Measurements from ENCODE around the gene LRP10. TPM values are rescaled to one million over a fixed set of nuclear protein-coding genes. Genes with fewer than 3 reads are reported as not detected.
A peak's percentile ranks its signal among the peaks of the same experiment; 100 is the strongest.

LRP10 gene
- total and polyA plus RNA-seq, 2 of the 4 experiments (the other 2 are of a cell fraction) = 25.1 to 118 TPM

DNA sequence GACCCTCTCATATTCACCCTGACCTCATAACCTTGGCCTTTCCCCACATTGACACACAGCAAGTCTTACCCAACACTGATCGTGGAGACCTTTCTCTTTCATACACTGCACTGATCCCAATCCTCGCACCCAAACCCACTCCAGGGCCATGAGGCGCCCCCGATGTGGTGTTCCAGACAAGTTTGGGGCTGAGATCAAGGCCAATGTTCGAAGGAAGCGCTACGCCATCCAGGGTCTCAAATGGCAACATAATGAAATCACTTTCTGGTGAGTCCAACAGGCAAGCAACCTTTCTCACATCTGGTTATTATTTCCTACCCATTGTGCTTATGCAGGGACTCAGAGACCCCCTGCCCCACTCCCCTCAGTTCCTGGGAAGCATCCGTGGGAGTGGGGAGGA lies 29.8 kb upstream of the LRP10 start:
- no peaks in the 10 kb centered on the region for H3K9me3 ChIP-seq (ENCODE audit: control insufficient read depth, insufficient read depth, low read length)
- H2BK20ac ChIP-seq (ENCODE audit: low read depth, low read length) = no peak overlapping the region
- no peak overlapping the region for H4K91ac ChIP-seq (ENCODE audit: insufficient read depth, low read depth, low read length)
- H2AK9ac ChIP-seq (replicated peaks; ENCODE audit: low read depth, low read length, poor library complexity) = peak overlapping the region; percentile 71
- H3K23ac ChIP-seq (ENCODE audit: low read depth, low read length) = peak overlapping the region; percentile 48; the same call in 1 of the 2 replicates
- H3K4ac ChIP-seq (ENCODE audit: low read depth, low read length) = no peak overlapping the region
- no peak overlapping the region for H3K9ac ChIP-seq (ENCODE audit: low read depth, low read length)
- 0 out of 2 replicates have a peak overlapping the region, but pooled peaks have one; percentile 6 for H3K14ac ChIP-seq (replicated peaks; ENCODE audit: low read depth, low read length)
- 92% methylated on average over 7 of the region's 8 CpGs; no CpG with 5 or more reads in 1 of the 2 experiments for WGBS, 2 experiments (ENCODE audit: extremely low coverage in 2 of 2, insufficient read length in 1 of 2)
- H3K79me1 ChIP-seq (ENCODE audit: low read depth in 1 of 2, low read length in 2 of 2) = peaks cover 10 to 66% of the 10 kb centered on the region in 2 experiments; a peak in 3 of 4 replicates
- no peak overlapping the region for H2AK5ac ChIP-seq (ENCODE audit: low read depth, low read length)
- H3K56ac ChIP-seq (ENCODE audit: extremely low read depth, insufficient read depth, low read length) = no peak overlapping the region
- ATAC-seq (ENCODE audit: low read depth) = no peak
- no peak overlapping the region for H2BK120ac ChIP-seq (ENCODE audit: low read depth, low read length)
- POLR2A ChIA-PET (ENCODE audit: unreplicated experiment) = no interaction called here
- intact Hi-C loops (cut with micrococcal nuclease) (no loop called here), dilution Hi-C loops (cut with HindIII; ENCODE audit: low sequenced_read_pairs, unreplicated experiment) (no loop called here), in situ Hi-C loops (cut with MboI; ENCODE audit: low sequenced_read_pairs) (loop anchor here (10.0 kb wide), 1 partner anchor 257 kb away; the partner anchor contains the start of gene DAD1)
- peaks cover 27% of the 10 kb centered on the region for H3K4me1 ChIP-seq (ENCODE audit: control insufficient read depth, insufficient read depth, low read length)
- peak overlapping the region; percentile 4; the same call in 1 of the 2 replicates for H3K27ac ChIP-seq (ENCODE audit: insufficient read depth, low read length)
- H3K36me3 ChIP-seq (ENCODE audit: control insufficient read depth, insufficient read depth, low read length) = peaks cover 71% of the 10 kb centered on the region
- no TSS peak for BruUV-seq (replicated peaks)
- DNase-seq = no peak
- H2BK5ac ChIP-seq (ENCODE audit: low read depth, low read length, poor library complexity, severe bottlenecking) = no peak overlapping the region
- peaks cover 60% of the 10 kb centered on the region for H4K20me1 ChIP-seq (ENCODE audit: insufficient read depth, low read length)
- H3K27me3 ChIP-seq (ENCODE audit: control insufficient read depth, insufficient read depth, low read length) = no peaks in the 10 kb centered on the region
- peak overlapping the region; percentile 60 for H2AFZ ChIP-seq (replicated peaks; ENCODE audit: low read length, poor library complexity)
- H3K4me3 ChIP-seq (ENCODE audit: insufficient read depth, low read depth, low read length) = no peak overlapping the region
- H2BK15ac ChIP-seq (ENCODE audit: low read depth, low read length) = no peak overlapping the region
- H3K18ac ChIP-seq (ENCODE audit: low read depth, low read length) = no peak overlapping the region
- H4K5ac ChIP-seq (ENCODE audit: low read depth, low read length) = no peak overlapping the region
- H4K8ac ChIP-seq (ENCODE audit: low read depth in 2 of 2, low read length in 2 of 2) = peak overlapping the region in 1 of 2 experiments; percentile 16; a peak in 1 of 4 replicates
- H3K4me2 ChIP-seq (ENCODE audit: low read depth, low read length) = no peak overlapping the region
- H3K9me1 ChIP-seq (ENCODE audit: insufficient read depth, low read length) = peaks cover 27% of the 10 kb centered on the region
- CTCF ChIA-PET = no interaction called here
- no peak for TF ChIP-seq RCOR1 (IDR thresholded peaks at IDR 0.05; ENCODE audit: insufficient replicate concordance, low read length)
- no peak for TF ChIP-seq MAZ (IDR thresholded peaks at IDR 0.05; ENCODE audit: borderline replicate concordance, low read depth, low read length)
- TF ChIP-seq, protein P1, sequence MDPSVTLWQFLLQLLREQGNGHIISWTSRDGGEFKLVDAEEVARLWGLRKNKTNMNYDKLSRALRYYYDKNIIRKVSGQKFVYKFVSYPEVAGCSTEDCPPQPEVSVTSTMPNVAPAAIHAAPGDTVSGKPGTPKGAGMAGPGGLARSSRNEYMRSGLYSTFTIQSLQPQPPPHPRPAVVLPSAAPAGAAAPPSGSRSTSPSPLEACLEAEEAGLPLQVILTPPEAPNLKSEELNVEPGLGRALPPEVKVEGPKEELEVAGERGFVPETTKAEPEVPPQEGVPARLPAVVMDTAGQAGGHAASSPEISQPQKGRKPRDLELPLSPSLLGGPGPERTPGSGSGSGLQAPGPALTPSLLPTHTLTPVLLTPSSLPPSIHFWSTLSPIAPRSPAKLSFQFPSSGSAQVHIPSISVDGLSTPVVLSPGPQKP (IDR thresholded peaks at IDR 0.05; ENCODE audit: borderline replicate concordance, low read depth, low read length) = no peak
- no peak for TF ChIP-seq MXI1 (IDR thresholded peaks at IDR 0.05; ENCODE audit: borderline replicate concordance, low read depth, low read length)
- no peak for TF ChIP-seq USF2 (IDR thresholded peaks at IDR 0.05; ENCODE audit: low read depth, low read length)
- no peak for TF ChIP-seq BHLHE40 (IDR thresholded peaks at IDR 0.05; ENCODE audit: low read depth, low read length)
- no peak for TF ChIP-seq CTCF (conservative IDR thresholded peaks at IDR 0.05; ENCODE audit: low read depth, low read length)
- TF ChIP-seq RAD21 (IDR thresholded peaks at IDR 0.05; ENCODE audit: low read length) = no peak
- no peak for TF ChIP-seq SMC3 (IDR thresholded peaks at IDR 0.05; ENCODE audit: low read depth, low read length)
- TF ChIP-seq NFE2L2 (IDR thresholded peaks at IDR 0.05; ENCODE audit: low read depth, low read length) = no peak
- TF ChIP-seq POLR2A (IDR thresholded peaks at IDR 0.05; ENCODE audit: low read depth, low read length) = no peak
- TF ChIP-seq RFX5 (IDR thresholded peaks at IDR 0.05; ENCODE audit: low read depth, low read length) = no peak
